ENCODE measurements around the gene DDAH1. TPM values are rescaled to one million over a fixed set of nuclear protein-coding genes. Genes with fewer than 3 reads are reported as not detected.

The DDAH1 gene
- total RNA-seq, 4 donors from 2014 or later = 17.5 to 64.2 (median 40.0) TPM

DNA sequence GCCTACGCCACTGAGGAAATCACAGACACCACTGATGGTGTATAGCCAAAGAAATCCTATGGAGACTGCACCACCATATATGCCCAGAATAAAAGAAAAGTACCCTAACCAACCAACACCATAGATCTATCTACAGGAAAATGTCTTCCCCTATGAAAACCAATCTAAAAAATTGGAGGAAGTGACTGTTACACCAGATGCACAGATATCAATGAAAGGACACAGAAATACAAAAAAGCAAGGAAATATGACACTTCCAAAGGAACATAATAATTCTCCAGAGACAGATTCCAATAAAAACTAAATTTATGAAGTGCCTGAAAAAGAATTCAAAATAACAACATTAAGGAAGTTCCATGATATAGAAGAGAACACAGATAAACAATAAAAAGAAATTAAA lies 131.8 kb downstream of the DDAH1 start:
- Histone ChIP-seq H3K27ac (no peak overlapping the region), H3K27me3 (no peaks in the 10 kb centered on the region), H3K4me3 (replicated peaks in 1 of 3) (no peak overlapping the region), H3K4me1 (peaks cover 14 to 28% of the 10 kb centered on the region in 2 donors), H3K9me3 (no peaks in the 10 kb centered on the region), H3K36me3 (no peaks in the 10 kb centered on the region)
- no peak for TF ChIP-seq CTCF (IDR thresholded peaks at IDR 0.05)
- TF ChIP-seq POLR2A (IDR thresholded peaks at IDR 0.05) = no peak
- intact Hi-C loops (cut with DNase I) = loop anchor here (10.0 kb wide), 1 partner anchor 132 kb away; the partner anchor contains the start of gene DDAH1
- no peak for DNase-seq
- 100% methylated on average over 1 of the region's 1 CpG for WGBS, 2 donors

GRCh38 chr1:85332575-85332974 lies 132.4 kb downstream of the DDAH1 start:
- DNase-seq = no peak
- H3K4me3 ChIP-seq (replicated peaks in 1 of 3) = no peak overlapping the region
- no peak overlapping the region for H3K27ac ChIP-seq
- peaks cover 14 to 28% of the 10 kb centered on the region in 2 donors for H3K4me1 ChIP-seq
- H3K9me3 ChIP-seq = no peaks in the 10 kb centered on the region
- H3K27me3 ChIP-seq = no peaks in the 10 kb centered on the region
- intact Hi-C loops (cut with DNase I) = loop anchor here (10.0 kb wide), 1 partner anchor 132 kb away; the partner anchor contains the start of gene DDAH1
- 100% methylated on average over 1 of the region's 1 CpG; no CpG with 5 or more reads in 1 of the 2 donors for WGBS, 2 donors
- no peaks in the 10 kb centered on the region for H3K36me3 ChIP-seq
- no peak for TF ChIP-seq POLR2A (IDR thresholded peaks at IDR 0.05)
- TF ChIP-seq CTCF (IDR thresholded peaks at IDR 0.05) = no peak

DNA sequence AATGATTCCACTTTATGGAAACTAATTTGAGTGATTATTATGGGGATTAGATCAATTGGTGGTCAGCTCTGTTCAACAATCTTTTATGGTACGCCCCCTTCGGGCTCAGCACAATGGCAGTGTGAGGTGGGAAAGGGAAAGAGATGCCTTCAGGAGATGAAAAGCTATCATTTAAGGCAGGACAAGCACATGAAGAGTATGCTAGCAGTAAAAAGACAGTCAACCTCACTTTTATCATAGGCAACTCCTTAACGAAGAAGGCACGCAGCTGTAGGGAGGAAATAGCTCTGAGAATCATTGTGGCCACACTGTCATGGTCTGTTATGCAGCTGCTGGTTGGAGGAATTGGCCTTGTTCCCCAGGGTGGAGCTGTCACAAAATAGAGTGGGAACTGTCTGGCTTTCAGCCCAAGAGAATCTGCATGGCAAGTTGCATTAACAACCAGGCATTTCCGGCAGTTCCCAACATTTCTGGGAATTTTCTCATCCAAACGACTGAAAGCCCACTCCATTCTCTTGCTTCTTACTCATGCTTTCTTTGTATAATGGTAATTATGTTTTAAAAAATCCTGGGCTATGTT lies 134.2 kb downstream of the DDAH1 start:
- intact Hi-C loops (cut with DNase I) = loop anchor here (10.0 kb wide), 1 partner anchor 134 kb away; the partner anchor contains the start of gene DDAH1
- H3K9me3 ChIP-seq = no peaks in the 10 kb centered on the region
- H3K27me3 ChIP-seq = no peaks in the 10 kb centered on the region
- H3K36me3 ChIP-seq = no peaks in the 10 kb centered on the region
- H3K27ac ChIP-seq = peak overlapping the region in 2 of 3 donors; percentile 51 to 58
- DNase-seq = peak; percentile 15 to 27
- 69 to 71% methylated on average over 6 of the region's 6 CpGs for WGBS, 2 donors
- peaks cover 14 to 28% of the 10 kb centered on the region in 2 donors for H3K4me1 ChIP-seq
- TF ChIP-seq POLR2A (IDR thresholded peaks at IDR 0.05) (no peak), CTCF (IDR thresholded peaks at IDR 0.05) (no peak)
- no peak overlapping the region for H3K4me3 ChIP-seq (replicated peaks in 1 of 3)

GRCh38 chr1:85330214-85330631 lies 134.7 kb downstream of the DDAH1 start:
- Histone ChIP-seq H3K4me3 (replicated peaks in 1 of 3) (no peak overlapping the region), H3K4me1 (peaks cover 14 to 28% of the 10 kb centered on the region in 2 donors), H3K36me3 (no peaks in the 10 kb centered on the region), H3K27ac (peak overlapping the region in 2 of 3 donors; percentile 51 to 58), H3K27me3 (no peaks in the 10 kb centered on the region), H3K9me3 (no peaks in the 10 kb centered on the region)
- WGBS, 2 donors = 23 to 48% methylated on average over 3 of the region's 3 CpGs
- no peak for DNase-seq
- intact Hi-C loops (cut with DNase I) = loop anchor here (10.0 kb wide), 1 partner anchor 135 kb away; the partner anchor contains the start of gene DDAH1
- TF ChIP-seq POLR2A (IDR thresholded peaks at IDR 0.05) (no peak), CTCF (IDR thresholded peaks at IDR 0.05) (no peak)

GRCh38 chr1:85328713-85329397 lies 136.1 kb downstream of the DDAH1 start:
- Histone ChIP-seq H3K4me1 (peaks cover 14 to 28% of the 10 kb centered on the region in 2 donors), H3K9me3 (no peaks in the 10 kb centered on the region), H3K36me3 (no peaks in the 10 kb centered on the region), H3K4me3 (replicated peaks in 1 of 3) (no peak overlapping the region), H3K27ac (peak overlapping the region in 2 of 3 donors; percentile 4 to 58), H3K27me3 (no peaks in the 10 kb centered on the region)
- intact Hi-C loops (cut with DNase I) = no loop called here
- TF ChIP-seq CTCF (IDR thresholded peaks at IDR 0.05) (no peak), POLR2A (IDR thresholded peaks at IDR 0.05) (no peak)
- WGBS, 2 donors = 48 to 59% methylated on average over 3 of the region's 3 CpGs
- peak in 1 of 2 donors; percentile 30 for DNase-seq
